ENCODE results near the gene WIPI1.
A peak's percentile ranks its signal among the peaks of the same experiment; 100 is the strongest.

WIPI1 gene

DNA sequence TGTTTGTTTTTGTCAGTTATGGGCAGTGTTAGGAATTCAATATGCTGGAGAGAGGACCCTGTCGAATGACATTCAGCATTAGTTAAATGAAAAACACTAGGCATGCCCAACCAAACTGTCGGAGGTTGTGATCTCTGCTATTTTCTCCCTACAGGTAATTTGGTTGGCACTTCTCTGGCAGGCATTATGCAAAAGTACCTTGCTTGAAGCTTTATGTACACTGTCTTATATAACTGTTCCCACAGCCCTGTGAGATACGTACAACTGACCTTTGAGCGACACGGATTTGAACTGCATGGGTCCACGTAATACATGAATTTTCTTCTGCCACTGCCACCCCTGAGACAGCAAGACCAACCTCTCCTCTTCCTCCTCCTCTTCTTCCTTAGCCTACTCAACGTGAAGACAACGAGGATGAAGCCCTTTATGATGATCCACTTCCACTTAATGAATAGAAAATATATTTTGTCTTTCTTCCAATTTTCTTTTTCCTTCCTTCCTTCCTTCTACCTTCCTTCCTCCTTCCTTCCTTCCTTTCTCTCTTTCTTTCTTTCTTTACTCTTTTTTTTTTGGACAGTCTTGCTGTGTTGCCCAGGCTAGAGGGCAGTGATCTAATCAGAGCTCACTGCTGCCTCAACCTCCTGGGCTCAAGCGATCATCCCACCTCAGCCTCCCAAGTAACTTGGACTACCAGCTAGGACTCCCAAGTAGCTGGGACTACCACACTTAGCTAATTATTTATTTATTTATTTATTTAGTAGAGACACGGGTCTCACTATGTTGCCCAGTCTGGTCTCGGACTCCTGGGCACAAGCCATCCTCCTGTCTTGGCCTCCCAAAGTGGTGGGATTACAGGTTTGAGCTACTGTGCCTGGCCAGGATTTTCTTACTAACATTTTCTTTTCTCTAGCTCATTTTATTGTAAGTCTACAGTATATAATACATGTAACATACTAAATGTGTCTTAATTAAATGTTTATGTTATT, 77.3 kb downstream of the WIPI1 start:
- TF ChIP-seq GATA3 (IDR thresholded peaks at IDR 0.05; ENCODE audit: low read depth, low read length) (no peak), GATA2 (IDR thresholded peaks at IDR 0.05; ENCODE audit: low read depth, low read length) (no peak)

DNA sequence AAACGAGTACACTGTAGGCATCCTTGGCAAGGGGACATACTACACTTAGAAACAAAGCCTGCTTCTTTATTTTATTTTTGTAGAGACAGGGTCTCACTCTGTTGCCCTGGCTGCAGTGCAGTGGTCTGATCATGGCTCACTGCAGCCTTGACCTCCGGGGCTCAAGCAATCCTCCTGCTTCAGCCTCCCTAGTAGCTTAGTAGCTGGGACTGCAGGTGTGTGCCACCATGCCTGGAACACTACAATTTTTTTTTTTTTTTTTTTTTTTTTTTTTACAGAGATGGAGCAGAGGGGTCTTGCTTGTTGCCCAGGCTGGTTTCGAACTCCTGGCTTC, 78.2 kb downstream of the WIPI1 start:
- TF ChIP-seq GATA3 (IDR thresholded peaks at IDR 0.05; ENCODE audit: low read depth, low read length), result no peak
- no peak for TF ChIP-seq GATA2 (IDR thresholded peaks at IDR 0.05; ENCODE audit: low read depth, low read length)

DNA sequence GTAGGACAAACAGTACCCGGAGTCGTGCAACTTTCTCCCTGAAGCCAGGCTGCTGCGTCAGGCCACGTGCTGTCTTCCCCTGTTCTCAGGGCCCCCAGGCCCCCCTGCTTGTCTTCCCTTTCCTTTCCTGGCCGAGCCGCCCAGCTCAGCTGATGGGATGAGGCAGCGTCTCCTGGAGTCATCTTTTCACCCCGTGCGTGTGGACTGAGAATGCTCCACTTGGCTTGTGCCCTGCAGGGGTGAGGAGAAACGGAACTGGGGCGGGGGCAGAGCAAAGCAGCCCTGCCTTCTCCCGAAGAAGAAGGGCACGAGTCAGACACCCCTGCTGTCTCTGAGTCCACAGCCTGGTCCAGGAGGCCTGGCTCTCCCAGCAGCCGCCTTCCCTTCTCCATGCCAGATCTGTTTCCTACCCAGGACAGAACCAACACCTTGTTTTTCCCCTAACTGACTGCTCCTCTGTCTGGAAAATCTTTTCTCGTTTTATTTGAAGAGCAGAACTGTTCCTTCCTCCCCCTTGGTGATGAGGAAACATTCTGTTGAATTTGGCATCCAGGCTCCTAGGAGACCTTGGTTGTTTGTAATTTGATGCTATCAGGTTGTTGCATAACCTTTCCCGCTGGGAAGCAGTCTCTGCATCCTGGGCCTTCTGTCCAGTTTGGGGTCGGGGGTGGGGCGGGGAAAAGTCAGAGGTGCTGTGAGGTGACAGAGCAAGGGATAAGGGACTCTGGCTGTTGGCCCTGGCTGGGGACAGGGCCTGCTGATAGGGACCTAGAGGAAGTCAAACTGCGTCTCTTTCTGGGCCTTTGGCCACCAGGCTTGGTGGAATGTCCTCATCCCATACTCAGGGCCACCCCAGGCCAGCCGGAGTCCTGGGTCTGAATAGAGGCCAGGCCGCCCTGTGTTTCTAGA, 78.8 kb downstream of the WIPI1 start:
- no peak for TF ChIP-seq GATA3 (IDR thresholded peaks at IDR 0.05; ENCODE audit: low read depth, low read length)
- TF ChIP-seq GATA2 (IDR thresholded peaks at IDR 0.05; ENCODE audit: low read depth, low read length), result 0 out of 2 replicates have a peak, but pooled peaks have one; percentile 14

DNA sequence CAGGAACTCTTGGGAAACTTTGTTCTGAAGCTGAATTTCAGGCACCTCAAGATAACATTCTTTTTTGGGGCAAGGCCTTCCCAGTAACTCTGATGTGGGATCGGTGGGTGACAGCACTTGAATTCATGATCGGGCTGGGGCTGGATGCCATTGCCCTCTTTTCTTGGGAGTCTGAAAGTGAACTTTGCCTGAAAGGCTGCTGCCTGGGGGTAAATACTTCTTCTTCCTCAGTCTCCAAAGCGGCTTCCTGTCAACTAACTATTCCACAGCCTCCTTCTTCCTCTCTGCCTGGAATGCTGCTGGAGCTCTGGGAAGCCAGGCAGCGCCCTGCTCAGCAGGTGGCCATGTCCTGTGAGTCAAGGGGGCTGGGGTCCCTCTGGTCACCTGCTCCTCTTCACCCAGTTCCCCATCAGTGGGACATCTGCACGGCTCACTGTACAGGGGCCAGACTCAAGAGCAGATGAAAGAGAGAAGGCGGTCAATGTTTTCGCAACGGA, 79.5 kb downstream of the WIPI1 start:
- TF ChIP-seq GATA3 (IDR thresholded peaks at IDR 0.05; ENCODE audit: low read depth, low read length), result no peak
- no peak for TF ChIP-seq GATA2 (IDR thresholded peaks at IDR 0.05; ENCODE audit: low read depth, low read length)

GRCh38 chr17:68375566-68375965, 81.7 kb downstream of the WIPI1 start:
- TF ChIP-seq GATA2 (IDR thresholded peaks at IDR 0.05; ENCODE audit: low read depth, low read length), result no peak
- no peak for TF ChIP-seq GATA3 (IDR thresholded peaks at IDR 0.05; ENCODE audit: low read depth, low read length)

Data from SH-SY5Y (cell line).